Brain pericyte (primary cell): Measurements from ENCODE around the gene MACF1.
"Not testable (repeated sequence)": the region's sequence is repeated elsewhere in the genome, so short reads cannot be mapped to it uniquely, and the experiment has no call there.

Experiments used
- DNase-seq: peaks from one replicate; pipeline ENCODE4 v3.0.0-alpha.2; 2012; ENCODE audit warnings: low read depth, low spot score

Gene MACF1

GRCh38 chr1:39177706-39178105 lies 26.8 kb upstream of the MACF1 start:
- DNase-seq = no peak

GRCh38 chr1:39178541-39179431 lies 25.7 kb upstream of the MACF1 start:
- no peak for DNase-seq

DNA sequence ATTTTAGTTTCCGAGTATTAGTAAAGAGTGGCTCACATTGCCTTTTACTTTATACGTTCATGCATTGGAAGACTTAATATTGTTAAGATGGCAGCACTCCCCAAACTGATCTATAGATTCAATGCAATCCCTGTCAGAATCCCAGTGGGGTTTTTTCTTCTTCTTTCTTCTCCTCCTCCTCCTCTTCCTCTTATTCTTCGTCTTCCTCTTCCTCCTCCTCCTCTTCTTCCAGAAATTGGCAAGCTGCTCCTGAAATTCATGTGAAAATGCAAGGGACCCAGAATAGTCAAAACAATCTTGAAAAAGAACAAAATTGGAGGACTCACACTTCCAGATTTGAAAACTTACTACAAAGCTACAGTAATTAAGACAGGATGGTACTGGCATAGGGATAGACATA lies 23.2 kb upstream of the MACF1 start:
- DNase-seq = no peak

DNA sequence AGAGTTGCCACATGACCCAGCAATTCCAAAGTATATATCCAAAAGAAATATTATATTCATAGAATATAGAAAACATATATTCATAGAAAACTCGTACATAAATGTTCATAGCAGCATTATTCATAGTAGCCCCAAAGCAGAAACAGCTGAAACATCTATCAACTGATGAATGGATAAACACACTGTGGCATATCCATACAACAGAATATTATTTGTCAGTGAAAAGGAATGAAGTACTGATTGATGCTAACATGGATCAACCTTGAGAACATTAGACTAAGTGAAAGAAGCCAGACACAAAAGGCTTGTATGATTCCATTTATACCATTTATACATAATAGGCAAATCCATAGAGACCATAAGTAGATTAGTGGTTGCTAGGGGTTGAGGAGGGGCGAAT lies 21.7 kb upstream of the MACF1 start:
- DNase-seq = no peak

GRCh38 chr1:39183503-39184353 lies 20.8 kb upstream of the MACF1 start:
- DNase-seq = no peak

- DNase-seq = no peak
These were observed 20.1 kb upstream of the MACF1 start for GRCh38 chr1:39184354-39184818.

GRCh38 chr1:39187275-39188046 lies 17.0 kb upstream of the MACF1 start:
- no peak for DNase-seq

DNA sequence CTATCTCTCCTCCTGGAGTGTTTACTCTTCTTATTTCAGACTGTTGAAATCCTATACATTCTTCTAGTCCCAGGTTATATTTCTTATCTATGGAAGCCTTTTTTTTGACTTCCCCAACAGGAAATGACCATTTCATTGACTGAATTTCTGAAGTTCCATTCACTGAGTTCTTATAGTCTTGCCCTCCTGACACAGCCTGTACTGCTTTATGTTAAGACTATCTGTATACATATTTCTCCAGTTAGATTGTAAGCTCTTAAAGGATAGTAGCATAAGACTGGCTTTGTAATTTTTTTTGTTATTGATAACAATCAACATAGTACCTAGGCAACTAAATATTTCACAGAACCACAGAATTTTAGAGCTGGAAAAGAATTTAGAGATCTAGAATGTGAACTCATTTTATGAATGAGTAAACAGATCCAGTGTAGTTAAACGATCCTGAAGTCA lies 14.9 kb upstream of the MACF1 start:
- no peak for DNase-seq

- no peak for DNase-seq
These were observed 14.4 kb upstream of the MACF1 start for GRCh38 chr1:39190096-39190495.

- DNase-seq = no peak
These were observed 10.0 kb upstream of the MACF1 start for GRCh38 chr1:39194398-39195051.

- DNase-seq = no peak
These were observed 9.1 kb upstream of the MACF1 start for GRCh38 chr1:39195166-39196111.

- DNase-seq = no peak
These were observed 8.0 kb upstream of the MACF1 start for GRCh38 chr1:39196244-39197215.

DNA sequence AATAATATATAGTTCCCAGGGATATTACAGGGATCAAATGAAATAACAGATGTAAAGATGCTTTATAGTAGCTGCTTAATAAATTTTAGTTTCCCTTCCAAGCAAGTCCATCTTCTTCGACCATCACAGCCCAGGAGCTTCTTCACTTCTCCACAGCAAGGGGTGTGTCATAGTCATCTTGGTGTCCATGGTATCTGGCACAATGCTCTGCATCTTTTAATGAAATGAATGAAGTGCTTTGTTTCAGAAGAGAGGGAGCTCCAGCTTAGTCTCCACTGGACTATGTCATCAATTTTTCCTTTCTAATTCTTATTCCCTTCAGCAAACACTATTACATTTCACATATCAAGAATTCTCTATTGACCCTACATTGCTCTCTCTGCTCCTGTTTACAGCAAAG lies 4.9 kb upstream of the MACF1 start:
- DNase-seq = no peak

DNA sequence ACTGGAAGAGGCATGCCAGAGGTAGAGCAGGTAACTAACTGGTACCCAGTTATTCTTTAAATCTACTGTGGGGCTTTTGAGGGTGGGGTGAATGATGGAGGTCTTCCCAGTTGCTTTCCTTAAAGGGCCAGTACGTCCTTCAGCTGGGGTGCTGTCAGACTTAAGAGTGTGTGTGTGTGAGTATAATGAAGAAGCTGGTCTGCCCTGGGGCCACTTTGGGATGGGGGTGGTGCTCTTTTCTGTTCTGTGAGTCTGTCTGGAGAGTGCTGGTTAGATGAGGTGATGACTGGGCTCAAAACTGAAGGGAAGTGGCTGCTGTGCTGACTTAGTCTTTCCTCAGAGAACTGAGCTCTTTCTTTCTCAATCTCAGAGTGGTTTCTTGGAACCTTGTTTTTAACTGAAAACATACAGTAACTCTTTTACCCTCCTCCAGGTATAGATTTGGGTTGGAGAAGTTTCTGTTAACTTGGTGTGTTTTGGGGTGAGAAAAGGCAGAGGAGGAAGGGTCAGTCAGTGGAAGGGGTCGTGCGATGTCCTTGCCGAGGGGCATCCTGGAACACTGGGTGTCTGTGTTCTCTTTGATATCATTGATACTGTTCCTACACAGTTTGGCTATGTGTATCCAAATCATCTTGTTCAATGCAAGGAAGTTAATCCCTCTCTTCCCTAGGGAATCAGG lies 746 bp downstream of the MACF1 start:
- DNase-seq = no peak

DNA sequence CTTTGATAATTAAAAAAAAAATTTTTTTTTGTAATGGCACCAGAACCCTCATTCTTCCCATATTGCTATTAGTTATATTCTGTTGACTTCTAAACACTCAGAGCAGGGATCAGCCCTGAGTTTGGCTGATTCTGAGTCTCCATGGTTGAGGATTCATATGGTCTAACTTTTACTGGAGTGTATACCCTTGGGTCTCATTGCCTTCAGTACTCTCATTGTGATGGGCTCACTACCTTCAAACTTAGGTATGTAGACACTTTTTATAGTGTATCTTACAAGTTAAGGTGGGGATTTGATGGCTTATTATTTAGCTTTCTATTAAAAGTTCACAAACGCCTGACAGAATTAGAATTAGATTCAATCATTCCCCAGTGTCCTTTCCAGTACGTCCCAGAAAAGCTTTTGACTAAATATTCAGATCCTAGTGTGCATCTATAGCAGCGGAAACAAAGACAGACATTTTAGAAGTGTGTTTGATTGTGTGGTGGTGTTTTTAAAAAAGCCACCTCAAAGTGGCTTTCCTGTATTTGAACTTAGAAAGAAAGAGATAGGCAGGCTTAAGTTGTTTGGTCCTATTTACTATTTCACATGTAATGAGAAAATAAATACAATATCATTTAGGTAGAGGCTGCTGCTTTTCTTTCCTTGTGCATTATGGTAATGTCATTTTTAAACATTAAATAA lies 1.4 kb downstream of the MACF1 start:
- DNase-seq = no peak

DNA sequence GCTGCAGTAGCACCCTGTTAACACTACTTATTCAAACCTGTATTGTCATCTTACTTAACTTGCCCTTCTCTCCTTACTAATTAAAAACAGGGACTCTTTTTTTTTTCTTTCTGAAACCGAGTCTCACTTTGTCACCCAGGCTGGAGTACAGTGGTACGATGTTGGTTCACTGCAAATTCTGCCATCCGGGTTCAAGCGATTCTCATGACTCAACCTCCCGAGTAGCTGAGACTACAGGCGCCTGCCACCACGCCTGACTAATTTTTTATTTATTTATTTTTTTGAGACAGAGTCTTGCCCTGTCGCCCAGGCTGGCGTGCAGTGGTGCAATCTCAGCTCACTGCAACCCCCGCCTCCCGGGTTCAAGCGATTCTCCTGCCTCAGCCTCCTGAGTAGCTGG lies 3.9 kb downstream of the MACF1 start:
- DNase-seq = not testable (repeated sequence)

GRCh38 chr1:39210649-39211048 lies 6.2 kb downstream of the MACF1 start:
- no peak for DNase-seq

GRCh38 chr1:39212499-39212898 lies 8.0 kb downstream of the MACF1 start:
- no peak for DNase-seq
